Stomach (tissue), 9 donors: ENCODE data around the gene DCST1. TPM values are rescaled to one million over a fixed set of nuclear protein-coding genes. Genes with fewer than 3 reads are reported as not detected.

Experiments
- DNase-seq, 2 donors: peaks; one replicate each; pipeline versions ENCODE4 v3.0.0 to v3.0.0-alpha.2; 2013 to 2019
- H3K27ac ChIP-seq, 5 donors: fragments of 200-600 bp in 4 of 5; sonication (generic) in 4 of 5; one replicate each; pipeline ENCODE4 v1.5.1; 2013 to 2019; ENCODE audit warnings: mild to moderate bottlenecking in 1 of 5, moderate library complexity in 1 of 5
- H3K27me3 ChIP-seq, 3 donors: fragments of 200-600 bp; sonication (generic); one replicate each; pipeline ENCODE4 v1.5.1; 2017 to 2019; ENCODE audit warnings: mixed run types in 1 of 3
- H3K36me3 ChIP-seq, 4 donors: fragments of 200-600 bp; sonication (generic); 1 replicate in 3 of 4; 2 replicates in 1 of 4; pipeline ENCODE4 v1.5.1; 2016 to 2019
- H3K4me1 ChIP-seq, 4 donors: fragments of 200-600 bp; sonication (generic); one replicate each; pipeline ENCODE4 v1.5.1; 2016 to 2019
- H3K4me3 ChIP-seq, 4 donors: fragments of 200-600 bp; sonication (generic) in 3 of 4; one replicate each; pipeline ENCODE4 v1.5.1; 2016 to 2019; ENCODE audit warnings: mild to moderate bottlenecking in 1 of 4
- H3K9me3 ChIP-seq, 4 donors: fragments of 200-600 bp; sonication (generic); one replicate each; pipeline ENCODE4 v1.5.1; 2016 to 2019
- CTCF ChIP-seq, 7 experiments: fragments of 450-650 bp in 4 of 7; fragments of 200-600 bp in 3 of 7; sonication (generic) in 3 of 7; IDR thresholded peaks; one replicate each; pipeline ENCODE4 v1.5.1; 2016 to 2019; ENCODE audit warnings: antibody characterized with exemption in 7 of 7, control low read depth in 2 of 7, mild to moderate bottlenecking in 1 of 7
- EP300 ChIP-seq: sonication (generic); formaldehyde crosslinking; IDR thresholded peaks from one replicate; pipeline ENCODE4 v1.6.1; 2017; ENCODE audit warnings: antibody characterized with exemption
- POLR2A ChIP-seq, 4 donors: fragments of 450-650 bp; IDR thresholded peaks; one replicate each; pipeline ENCODE4 v1.6.1; 2016; ENCODE audit warnings: antibody characterized with exemption in 4 of 4, control low read depth in 2 of 4, mild to moderate bottlenecking in 1 of 4, moderate library complexity in 1 of 4
- POLR2AphosphoS5 ChIP-seq, 3 donors: sonication (generic); formaldehyde crosslinking; IDR thresholded peaks; one replicate each; pipeline ENCODE4 v1.6.1; 2016; ENCODE audit warnings: antibody characterized with exemption in 3 of 3
- WGBS, 5 donors: extraction: QIAGEN DNeasy Blood & Tissue Kit in 3 of 5; methylation state at CpG; one replicate each; pipeline versions ENCODE4 v1.1.5 to v1.1.7; 2013 to 2018; 5-methylcytosine and 5-hydroxymethylcytosine counted together
- intact Hi-C: fragments of 100-400 bp; cut with DNase I; formaldehyde crosslinking; loops from one replicate; pipeline ENCODE4 v1.15.1; 2023; ENCODE audit warnings: low total_unique reads
- polyA plus RNA-seq, 3 donors: library from polyadenylated mRNA; stranded (reverse); fragments of 200-250 nt; gene quantifications; one replicate each; pipeline ENCODE4 v1.2.3, GENCODE V29; 2013
- total RNA-seq, 5 donors: library from RNA; depleted of rRNA; stranded (reverse); fragments of >200 nt; gene quantifications; one replicate each; pipeline versions ENCODE4 v1.1.0 to v1.2.3, GENCODE V29; 2014 to 2016
- donor health status: healthy with polysubstance abuse.
- donor health status: Bipolar disorder and iron deficiency.
- donor health status: healthy.

Gene DCST1
- total and polyA plus RNA-seq, 8 donors: 0.13 to 0.89 (median 0.18) TPM; not detected in 5

GRCh38 chr1:155071701-155072100, 38.1 kb downstream of the DCST1 start:
- intact Hi-C loops: no loop called here
- H3K27ac ChIP-seq: peak overlapping the region in 3 of 5 donors; percentile 38 to 78 (median 53)
- H3K9me3 ChIP-seq: no peaks in the 10 kb centered on the region
- H3K4me1 ChIP-seq: peaks cover 16 to 25% (median 21%) of the 10 kb centered on the region in 4 donors
- TF ChIP-seq POLR2A (IDR thresholded peaks at IDR 0.05) (no peak), CTCF (IDR thresholded peaks at IDR 0.05) (no peak), EP300 (no peak), POLR2AphosphoS5 (IDR thresholded peaks at IDR 0.05) (no peak)
- no peaks in the 10 kb centered on the region for H3K27me3 ChIP-seq
- WGBS, 5 donors: 50 to 66% (median 57%) methylated on average over 14 of the region's 14 CpGs
- peak in 1 of 2 donors; percentile 75 for DNase-seq
- H3K36me3 ChIP-seq: peaks cover 0 to 25% (median 19%) of the 10 kb centered on the region in 4 donors
- H3K4me3 ChIP-seq: no peak overlapping the region

GRCh38 chr1:155072531-155073289, 39.1 kb downstream of the DCST1 start:
- peaks cover 16 to 25% (median 21%) of the 10 kb centered on the region in 4 donors for H3K4me1 ChIP-seq
- no peak overlapping the region for H3K27ac ChIP-seq
- 57 to 63% (median 59%) methylated on average over 6 to 7 of the region's 7 CpGs for WGBS, 5 donors
- H3K9me3 ChIP-seq: no peaks in the 10 kb centered on the region
- TF ChIP-seq CTCF (IDR thresholded peaks at IDR 0.05) (no peak), EP300 (no peak), POLR2AphosphoS5 (IDR thresholded peaks at IDR 0.05) (no peak), POLR2A (IDR thresholded peaks at IDR 0.05) (no peak)
- intact Hi-C loops: no loop called here
- peaks cover 0 to 16% (median 14%) of the 10 kb centered on the region in 4 donors for H3K36me3 ChIP-seq
- H3K4me3 ChIP-seq: no peak overlapping the region
- H3K27me3 ChIP-seq: no peaks in the 10 kb centered on the region
- no peak for DNase-seq

DNA sequence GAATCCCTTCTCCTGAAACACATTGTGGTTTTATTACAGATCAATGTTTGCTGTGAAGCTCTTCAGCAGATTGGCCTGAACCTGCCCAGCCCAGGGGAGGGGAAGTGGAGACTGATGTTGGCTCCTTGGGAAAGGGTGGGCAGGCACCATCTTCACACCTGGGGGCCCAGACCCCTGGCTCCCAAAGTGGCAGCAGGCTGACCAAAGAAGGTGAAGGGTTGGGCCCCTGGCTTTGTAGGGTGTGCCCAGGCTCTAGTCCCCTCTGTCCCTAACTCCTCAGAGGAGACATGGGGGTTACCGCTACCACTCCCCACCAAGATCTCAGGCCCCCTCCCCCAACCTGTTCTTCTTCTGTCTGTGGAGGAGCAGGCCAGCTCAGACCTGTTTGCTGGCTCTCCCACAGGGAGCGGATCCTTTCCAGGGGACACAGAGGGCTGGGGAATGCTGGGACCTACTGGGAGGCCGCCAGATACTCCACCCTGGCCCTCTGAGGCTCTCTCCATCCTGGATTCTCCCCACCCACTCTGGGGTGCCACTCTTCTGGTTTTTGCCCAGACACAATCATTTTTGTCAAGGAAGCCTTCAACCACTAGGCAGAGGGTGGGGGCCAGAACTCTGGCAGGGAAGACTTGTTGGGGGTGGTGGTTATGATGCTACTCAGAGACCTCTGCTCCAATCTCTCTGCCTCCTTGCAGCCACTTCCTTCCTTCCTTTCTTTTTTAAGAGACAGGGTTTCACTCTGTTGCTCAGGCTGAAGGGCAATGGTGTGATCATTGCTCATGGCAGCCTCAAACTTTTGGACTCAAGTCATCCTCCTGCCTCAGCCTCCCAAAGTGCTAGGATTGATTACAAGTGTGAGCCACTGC, 40.0 kb downstream of the DCST1 start:
- Histone ChIP-seq H3K27ac (no peak overlapping the region), H3K4me3 (no peak overlapping the region), H3K36me3 (peaks cover 0 to 11% (median 8%) of the 10 kb centered on the region in 4 donors), H3K9me3 (no peaks in the 10 kb centered on the region), H3K4me1 (peaks cover 19 to 34% (median 28%) of the 10 kb centered on the region in 4 donors), H3K27me3 (peaks cover 0 to 3% (median 1%) of the 10 kb centered on the region in 3 donors)
- intact Hi-C loops: no loop called here
- no peak for DNase-seq
- WGBS, 5 donors: 87 to 98% (median 94%) methylated on average over 3 of the region's 3 CpGs
- no peak for TF ChIP-seq CTCF (IDR thresholded peaks at IDR 0.05)
- no peak for TF ChIP-seq POLR2A (IDR thresholded peaks at IDR 0.05)
- no peak for TF ChIP-seq EP300
- no peak for TF ChIP-seq POLR2AphosphoS5 (IDR thresholded peaks at IDR 0.05)

DNA sequence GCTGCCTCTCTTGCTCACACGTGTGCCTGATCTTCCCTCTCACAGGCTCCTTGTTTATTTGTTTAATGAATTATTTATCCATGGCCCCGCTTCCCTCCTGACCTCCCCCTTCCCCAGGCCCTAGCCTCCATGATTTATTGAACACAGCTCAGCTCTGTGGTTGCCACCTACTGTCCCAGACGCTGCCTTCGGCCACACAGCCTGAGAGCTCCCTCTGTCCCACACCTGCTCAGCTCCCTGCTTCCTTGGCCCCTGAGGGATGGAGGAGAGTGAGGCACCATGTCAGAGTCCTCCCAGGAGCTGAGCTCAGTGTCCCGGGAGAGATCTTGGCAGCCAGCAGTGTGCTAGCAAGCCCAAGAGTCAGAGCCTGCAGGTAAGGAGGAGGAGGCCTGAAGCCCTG, 41.9 kb downstream of the DCST1 start:
- no peak overlapping the region for H3K4me3 ChIP-seq
- WGBS, 5 donors: 56 to 71% (median 58%) methylated on average over 5 of the region's 5 CpGs
- no peak for DNase-seq
- no peak overlapping the region for H3K27ac ChIP-seq
- peaks cover 31 to 42% (median 39%) of the 10 kb centered on the region in 4 donors for H3K4me1 ChIP-seq
- intact Hi-C loops: no loop called here
- H3K9me3 ChIP-seq: no peaks in the 10 kb centered on the region
- TF ChIP-seq EP300: no peak
- TF ChIP-seq CTCF (IDR thresholded peaks at IDR 0.05): no peak
- no peak for TF ChIP-seq POLR2AphosphoS5 (IDR thresholded peaks at IDR 0.05)
- no peak for TF ChIP-seq POLR2A (IDR thresholded peaks at IDR 0.05)
- peaks cover 8 to 22% (median 21%) of the 10 kb centered on the region in 3 donors for H3K27me3 ChIP-seq
- no peaks in the 10 kb centered on the region for H3K36me3 ChIP-seq
